ENCODE results near the gene CGNL1.

CGNL1 gene

DNA sequence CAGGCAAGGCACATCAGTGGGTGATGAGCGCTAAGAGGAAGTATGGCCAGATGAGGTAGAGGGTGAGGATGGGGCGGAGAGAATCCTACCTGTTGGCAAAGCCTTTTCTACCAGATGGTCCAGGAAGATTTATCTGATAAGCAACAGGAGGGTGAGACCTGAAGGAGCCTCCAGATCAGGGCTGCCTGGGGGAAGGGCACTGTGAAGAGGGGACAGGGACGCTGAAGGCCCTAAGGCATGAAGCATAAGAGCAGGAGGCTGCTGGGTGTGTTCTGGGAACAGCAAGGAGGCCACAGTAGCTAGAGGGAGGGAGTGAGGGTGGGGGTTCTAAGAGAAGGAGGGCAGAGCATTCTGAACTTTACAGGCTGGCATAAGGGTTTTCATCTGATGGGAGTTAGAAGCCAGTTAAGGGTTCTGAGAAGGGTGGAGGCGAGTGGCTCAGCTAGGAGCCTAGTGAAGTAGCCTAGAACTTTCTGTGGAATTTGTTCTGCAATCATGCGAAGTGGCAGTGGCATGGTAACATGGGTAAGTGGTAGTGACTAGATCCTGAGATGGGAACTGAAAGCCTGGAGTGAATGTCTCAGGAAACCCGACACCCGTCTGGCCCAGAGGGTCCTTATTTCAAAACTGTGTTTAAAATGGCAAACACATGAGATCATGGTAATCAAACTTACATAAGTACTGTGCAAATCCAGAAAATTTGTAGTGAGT, 29.9 kb downstream of the CGNL1 start:
- H3K27ac ChIP-seq (replicated peaks), result no peak overlapping the region
- H3K4me3 ChIP-seq (replicated peaks; ENCODE audit: insufficient read depth, low read length), result no peak overlapping the region
- no peaks in the 10 kb centered on the region for H3K27me3 ChIP-seq (ENCODE audit: insufficient read depth, poor library complexity, severe bottlenecking)
- TF ChIP-seq, protein P1, sequence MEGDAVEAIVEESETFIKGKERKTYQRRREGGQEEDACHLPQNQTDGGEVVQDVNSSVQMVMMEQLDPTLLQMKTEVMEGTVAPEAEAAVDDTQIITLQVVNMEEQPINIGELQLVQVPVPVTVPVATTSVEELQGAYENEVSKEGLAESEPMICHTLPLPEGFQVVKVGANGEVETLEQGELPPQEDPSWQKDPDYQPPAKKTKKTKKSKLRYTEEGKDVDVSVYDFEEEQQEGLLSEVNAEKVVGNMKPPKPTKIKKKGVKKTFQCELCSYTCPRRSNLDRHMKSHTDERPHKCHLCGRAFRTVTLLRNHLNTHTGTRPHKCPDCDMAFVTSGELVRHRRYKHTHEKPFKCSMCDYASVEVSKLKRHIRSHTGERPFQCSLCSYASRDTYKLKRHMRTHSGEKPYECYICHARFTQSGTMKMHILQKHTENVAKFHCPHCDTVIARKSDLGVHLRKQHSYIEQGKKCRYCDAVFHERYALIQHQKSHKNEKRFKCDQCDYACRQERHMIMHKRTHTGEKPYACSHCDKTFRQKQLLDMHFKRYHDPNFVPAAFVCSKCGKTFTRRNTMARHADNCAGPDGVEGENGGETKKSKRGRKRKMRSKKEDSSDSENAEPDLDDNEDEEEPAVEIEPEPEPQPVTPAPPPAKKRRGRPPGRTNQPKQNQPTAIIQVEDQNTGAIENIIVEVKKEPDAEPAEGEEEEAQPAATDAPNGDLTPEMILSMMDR (IDR thresholded peaks at IDR 0.05; ENCODE audit: insufficient read depth, low read length), result no peak
- no peak for DNase-seq (ENCODE audit: low read depth in 1 of 2, low spot score in 1 of 2)

DNA sequence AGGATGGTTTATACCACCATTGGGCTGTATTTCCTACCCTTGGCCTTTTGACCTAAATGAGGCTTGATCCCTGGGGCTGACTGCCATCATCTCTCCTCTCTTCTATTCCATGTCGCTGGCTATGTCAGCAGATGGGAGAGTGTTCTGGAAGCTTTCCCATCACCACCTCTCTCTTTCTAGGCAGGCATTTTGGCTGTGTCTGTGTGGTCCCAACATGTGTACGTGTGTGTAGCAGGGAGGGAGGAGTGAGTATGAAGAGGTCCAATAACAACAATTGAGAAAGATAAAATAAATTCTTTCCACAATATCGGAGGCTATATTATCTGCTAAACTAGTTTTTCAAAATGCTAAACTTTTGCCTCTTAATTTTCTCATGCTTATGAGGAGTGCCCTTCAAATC, 34.1 kb downstream of the CGNL1 start:
- H3K27ac ChIP-seq (replicated peaks), result no peak overlapping the region
- no peak for DNase-seq (ENCODE audit: low read depth in 1 of 2, low spot score in 1 of 2)
- no peaks in the 10 kb centered on the region for H3K27me3 ChIP-seq (ENCODE audit: insufficient read depth, poor library complexity, severe bottlenecking)
- no peak overlapping the region for H3K4me3 ChIP-seq (replicated peaks; ENCODE audit: insufficient read depth, low read length)
- TF ChIP-seq SPI1 (IDR thresholded peaks at IDR 0.05; ENCODE audit: borderline replicate concordance, low read depth), result no peak
- TF ChIP-seq, protein P1 (IDR thresholded peaks at IDR 0.05; ENCODE audit: insufficient read depth, low read length), result no peak
- TF ChIP-seq GABPA (IDR thresholded peaks at IDR 0.05; ENCODE audit: low read depth), result no peak
- TF ChIP-seq POLR2AphosphoS5 (IDR thresholded peaks at IDR 0.05; ENCODE audit: low read depth), result no peak
- TF ChIP-seq, protein P2, sequence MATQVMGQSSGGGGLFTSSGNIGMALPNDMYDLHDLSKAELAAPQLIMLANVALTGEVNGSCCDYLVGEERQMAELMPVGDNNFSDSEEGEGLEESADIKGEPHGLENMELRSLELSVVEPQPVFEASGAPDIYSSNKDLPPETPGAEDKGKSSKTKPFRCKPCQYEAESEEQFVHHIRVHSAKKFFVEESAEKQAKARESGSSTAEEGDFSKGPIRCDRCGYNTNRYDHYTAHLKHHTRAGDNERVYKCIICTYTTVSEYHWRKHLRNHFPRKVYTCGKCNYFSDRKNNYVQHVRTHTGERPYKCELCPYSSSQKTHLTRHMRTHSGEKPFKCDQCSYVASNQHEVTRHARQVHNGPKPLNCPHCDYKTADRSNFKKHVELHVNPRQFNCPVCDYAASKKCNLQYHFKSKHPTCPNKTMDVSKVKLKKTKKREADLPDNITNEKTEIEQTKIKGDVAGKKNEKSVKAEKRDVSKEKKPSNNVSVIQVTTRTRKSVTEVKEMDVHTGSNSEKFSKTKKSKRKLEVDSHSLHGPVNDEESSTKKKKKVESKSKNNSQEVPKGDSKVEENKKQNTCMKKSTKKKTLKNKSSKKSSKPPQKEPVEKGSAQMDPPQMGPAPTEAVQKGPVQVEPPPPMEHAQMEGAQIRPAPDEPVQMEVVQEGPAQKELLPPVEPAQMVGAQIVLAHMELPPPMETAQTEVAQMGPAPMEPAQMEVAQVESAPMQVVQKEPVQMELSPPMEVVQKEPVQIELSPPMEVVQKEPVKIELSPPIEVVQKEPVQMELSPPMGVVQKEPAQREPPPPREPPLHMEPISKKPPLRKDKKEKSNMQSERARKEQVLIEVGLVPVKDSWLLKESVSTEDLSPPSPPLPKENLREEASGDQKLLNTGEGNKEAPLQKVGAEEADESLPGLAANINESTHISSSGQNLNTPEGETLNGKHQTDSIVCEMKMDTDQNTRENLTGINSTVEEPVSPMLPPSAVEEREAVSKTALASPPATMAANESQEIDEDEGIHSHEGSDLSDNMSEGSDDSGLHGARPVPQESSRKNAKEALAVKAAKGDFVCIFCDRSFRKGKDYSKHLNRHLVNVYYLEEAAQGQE (IDR thresholded peaks at IDR 0.05; ENCODE audit: insufficient replicate concordance, low read depth), result no peak

GRCh38 chr15:57411945-57412768, 35.9 kb downstream of the CGNL1 start:
- no peak for DNase-seq (ENCODE audit: low read depth in 1 of 2, low spot score in 1 of 2)
- Histone ChIP-seq H3K27me3 (ENCODE audit: insufficient read depth, poor library complexity, severe bottlenecking) (no peaks in the 10 kb centered on the region), H3K4me3 (replicated peaks; ENCODE audit: insufficient read depth, low read length) (no peak overlapping the region), H3K27ac (replicated peaks) (no peak overlapping the region)
- TF ChIP-seq, protein P1 (IDR thresholded peaks at IDR 0.05; ENCODE audit: insufficient read depth, low read length), result no peak
- TF ChIP-seq, protein P2 (IDR thresholded peaks at IDR 0.05; ENCODE audit: insufficient replicate concordance, low read depth), result no peak
- TF ChIP-seq SPI1 (IDR thresholded peaks at IDR 0.05; ENCODE audit: borderline replicate concordance, low read depth) (no peak), GABPA (IDR thresholded peaks at IDR 0.05; ENCODE audit: low read depth) (no peak), POLR2AphosphoS5 (IDR thresholded peaks at IDR 0.05; ENCODE audit: low read depth) (no peak)

All from HL-60 (cell line).